RWPE1 (cell line): ENCODE data around the gene SMARCA4.

Experiments
- CTCF ChIA-PET: fragments of 350-600 bp; sonication (Branson Sonifier 250); formaldehyde crosslinking; extraction: SDS; loops from one replicate; lab custom pipeline; 2021; lab: Yijun Ruan, JAX
- POLR2A ChIA-PET: fragments of 400-600 bp; formaldehyde crosslinking; extraction: SDS; loops from one replicate; lab custom pipeline; 2020; ENCODE audit warnings: antibody characterized with exemption; ENCODE audit not compliant: low non-redundant PET; lab: Yijun Ruan, JAX
- DNase-seq: peaks from one replicate; pipeline ENCODE4 v3.0.0; 2012; ENCODE audit warnings: low spot score
- H3K27ac ChIP-seq: fragments of 450-650 bp; 2 replicates; pipeline ENCODE4 v1.5.1; 2017
- TF ChIP-seq, protein P1 (sequence below): fragments of 450-650 bp; conservative IDR thresholded peaks from 2 replicates; pipeline ENCODE4 v1.5.1; 2017; ENCODE audit warnings: low read depth, mild to moderate bottlenecking

Gene SMARCA4

GRCh38 chr19:11041966-11042627 is 81.3 kb downstream of the SMARCA4 start:
- TF ChIP-seq, protein P1, sequence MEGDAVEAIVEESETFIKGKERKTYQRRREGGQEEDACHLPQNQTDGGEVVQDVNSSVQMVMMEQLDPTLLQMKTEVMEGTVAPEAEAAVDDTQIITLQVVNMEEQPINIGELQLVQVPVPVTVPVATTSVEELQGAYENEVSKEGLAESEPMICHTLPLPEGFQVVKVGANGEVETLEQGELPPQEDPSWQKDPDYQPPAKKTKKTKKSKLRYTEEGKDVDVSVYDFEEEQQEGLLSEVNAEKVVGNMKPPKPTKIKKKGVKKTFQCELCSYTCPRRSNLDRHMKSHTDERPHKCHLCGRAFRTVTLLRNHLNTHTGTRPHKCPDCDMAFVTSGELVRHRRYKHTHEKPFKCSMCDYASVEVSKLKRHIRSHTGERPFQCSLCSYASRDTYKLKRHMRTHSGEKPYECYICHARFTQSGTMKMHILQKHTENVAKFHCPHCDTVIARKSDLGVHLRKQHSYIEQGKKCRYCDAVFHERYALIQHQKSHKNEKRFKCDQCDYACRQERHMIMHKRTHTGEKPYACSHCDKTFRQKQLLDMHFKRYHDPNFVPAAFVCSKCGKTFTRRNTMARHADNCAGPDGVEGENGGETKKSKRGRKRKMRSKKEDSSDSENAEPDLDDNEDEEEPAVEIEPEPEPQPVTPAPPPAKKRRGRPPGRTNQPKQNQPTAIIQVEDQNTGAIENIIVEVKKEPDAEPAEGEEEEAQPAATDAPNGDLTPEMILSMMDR = no peak
- peak; percentile 30 for DNase-seq
- H3K27ac ChIP-seq = peak overlapping the region; percentile 50
- ChIA-PET POLR2A (no interaction called here), CTCF (no interaction called here)

DNA sequence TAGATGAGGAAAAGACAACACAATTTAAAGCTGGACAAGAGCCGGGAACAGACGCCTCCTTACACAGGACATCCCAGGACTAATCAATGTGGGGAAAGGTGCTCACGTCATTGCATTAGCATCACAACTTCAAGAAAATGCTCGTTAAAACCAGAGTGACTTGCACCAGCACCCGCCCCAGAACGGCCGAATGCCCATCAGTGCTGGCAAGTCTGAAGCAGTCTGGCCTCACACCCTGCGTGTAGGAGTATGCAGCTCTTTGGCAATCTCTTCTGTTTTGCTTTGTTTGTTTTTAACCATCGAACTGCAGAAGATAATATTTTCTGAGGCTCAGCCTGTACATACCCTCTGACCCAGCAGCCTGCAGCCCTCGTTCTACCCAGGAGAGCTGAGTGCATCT is 83.6 kb downstream of the SMARCA4 start:
- ChIA-PET CTCF (interaction anchor here (0.6 to 0.7 kb wide), 2 partner anchors 28 to 197 kb away, joined by 3 to 5 read pairs; no protein-coding TSS in a partner anchor), POLR2A (no interaction called here)
- TF ChIP-seq, protein P1 = no peak
- DNase-seq = no peak
- peak overlapping the region; percentile 19 for H3K27ac ChIP-seq

DNA sequence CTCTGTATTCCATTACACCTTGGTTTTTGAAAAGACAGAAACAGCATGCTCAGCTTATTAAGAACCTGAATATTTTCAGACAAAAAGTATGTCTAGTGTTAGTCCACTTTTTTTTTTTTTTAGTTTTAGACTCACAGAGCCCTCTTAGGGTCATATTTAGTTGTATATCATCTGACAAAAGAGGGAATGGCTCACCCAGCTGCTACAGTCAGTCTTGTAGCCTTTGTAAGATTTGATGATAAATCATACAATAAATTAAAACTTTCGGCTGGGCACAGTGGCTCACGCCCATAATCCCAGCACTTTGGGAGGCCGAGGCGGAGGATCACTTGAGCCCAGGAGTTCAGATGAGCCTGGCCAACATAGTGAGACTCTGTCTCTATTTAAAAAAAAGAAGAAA is 84.7 kb downstream of the SMARCA4 start:
- POLR2A ChIA-PET = no interaction called here
- H3K27ac ChIP-seq = peak overlapping the region; percentile 25; the same call in 1 of the 2 replicates
- DNase-seq = no peak
- CTCF ChIA-PET = interaction anchor here (0.6 kb wide), 1 partner anchor 70 kb away, joined by 4 read pairs; no protein-coding TSS in a partner anchor
- TF ChIP-seq, protein P1 = no peak

- ChIA-PET POLR2A (no interaction called here), CTCF (interaction anchor here (0.6 to 0.9 kb wide), 3 partner anchors 14 to 30 kb away, joined by 3 to 8 read pairs (median 5); no protein-coding TSS in a partner anchor)
- no peak for DNase-seq
- TF ChIP-seq, protein P1 = no peak
- H3K27ac ChIP-seq = peak overlapping the region; percentile 88
These were observed 86.0 kb downstream of the SMARCA4 start for GRCh38 chr19:11046605-11047354.

DNA sequence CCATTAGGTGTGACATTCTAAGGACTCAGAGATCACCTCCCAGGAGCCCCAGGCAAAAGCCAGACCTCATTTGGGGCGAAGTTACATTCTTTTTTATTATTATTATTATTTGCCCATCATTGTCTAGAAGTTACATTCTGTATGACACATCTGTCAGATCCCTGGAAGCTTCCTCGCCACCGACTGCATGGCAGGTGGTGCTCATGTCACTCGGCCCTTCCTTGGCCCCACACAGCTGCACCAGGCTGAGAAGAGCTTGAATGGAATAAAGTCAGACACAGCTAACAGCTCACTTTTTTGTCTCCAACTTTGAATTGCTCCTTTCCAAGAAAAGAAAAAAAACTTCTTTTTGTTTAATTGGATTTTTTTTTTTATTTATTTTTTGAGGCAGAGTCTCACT is 87.0 kb downstream of the SMARCA4 start:
- CTCF ChIA-PET = interaction anchor here (0.6 kb wide), 1 partner anchor 9 kb away, joined by 3 read pairs; no protein-coding TSS in a partner anchor
- TF ChIP-seq, protein P1 = no peak
- H3K27ac ChIP-seq = peak overlapping the region; percentile 88
- POLR2A ChIA-PET = no interaction called here
- DNase-seq = no peak

- peak overlapping the region; percentile 88 for H3K27ac ChIP-seq
- ChIA-PET CTCF (interaction anchor here (0.6 kb wide), 2 partner anchors 13 to 74 kb away, joined by 6 read pairs; no protein-coding TSS in a partner anchor), POLR2A (no interaction called here)
- TF ChIP-seq, protein P1 = no peak
- no peak for DNase-seq
These were observed 89.7 kb downstream of the SMARCA4 start for GRCh38 chr19:11050323-11051114.
